ENCODE data around the gene MRPL48.

MRPL48 gene

GRCh38 chr11:73789279-73789670 is 1.6 kb downstream of the MRPL48 start:
- Histone ChIP-seq H3K4me2 (ENCODE audit: low read length, poor library complexity, severe bottlenecking) (no peak overlapping the region), H3K36me3 (ENCODE audit: control insufficient read depth in 1 of 2, insufficient read depth in 2 of 2, low read depth in 1 of 2, low read length in 2 of 2) (no peaks in the 10 kb centered on the region), H3K9ac (ENCODE audit: low read length) (peak overlapping the region; percentile 95), H2BK120ac (ENCODE audit: low read depth, low read length) (no peak overlapping the region), H2BK12ac (ENCODE audit: low read length in 2 of 2) (no peak overlapping the region), H3K9me3 (ENCODE audit: control insufficient read depth, low read length) (no peaks in the 10 kb centered on the region), H3K23ac (ENCODE audit: low read length in 2 of 2) (no peak overlapping the region), H3K4ac (ENCODE audit: low read depth in 1 of 2, low read length in 2 of 2) (no peak overlapping the region), H2BK5ac (ENCODE audit: low read depth, low read length, poor library complexity, severe bottlenecking) (no peak overlapping the region), H3K27me3 (ENCODE audit: control insufficient read depth in 1 of 2, insufficient read depth in 1 of 2, low read length in 2 of 2) (no peaks in the 10 kb centered on the region), H3K27ac (ENCODE audit: low read length, poor library complexity, severe bottlenecking) (no peak overlapping the region), H2AK5ac (ENCODE audit: low read length, severe bottlenecking) (no peak overlapping the region), H3K4me3 (ENCODE audit: insufficient read depth in 1 of 2, low read depth in 1 of 2, low read length in 2 of 2) (no peak overlapping the region), H2BK15ac (ENCODE audit: low read depth, poor library complexity, severe bottlenecking) (no peak overlapping the region), H3K18ac (ENCODE audit: low read depth in 1 of 2, low read length in 2 of 2) (no peak overlapping the region), H2AFZ (ENCODE audit: low read depth, low read length) (no peak overlapping the region), H3K4me1 (ENCODE audit: control insufficient read depth, insufficient read depth, low read depth, low read length) (peaks cover 7% of the 10 kb centered on the region), H4K8ac (ENCODE audit: low read length) (no peak overlapping the region), H3K14ac (ENCODE audit: low read length in 2 of 2) (no peak overlapping the region), H4K91ac (ENCODE audit: low read length) (no peak overlapping the region), H3K79me1 (replicated peaks; ENCODE audit: low read length, poor library complexity, severe bottlenecking) (peaks cover 7% of the 10 kb centered on the region)
- 90% methylated on average over 5 of the region's 5 CpGs for WGBS
- DNase-seq: no peak

- H4K8ac ChIP-seq (ENCODE audit: low read length): no peak overlapping the region
- H3K27ac ChIP-seq (ENCODE audit: low read length, poor library complexity, severe bottlenecking): no peak overlapping the region
- no peak overlapping the region for H2BK120ac ChIP-seq (ENCODE audit: low read depth, low read length)
- no peak overlapping the region for H2BK5ac ChIP-seq (ENCODE audit: low read depth, low read length, poor library complexity, severe bottlenecking)
- no peak overlapping the region for H2AFZ ChIP-seq (ENCODE audit: low read depth, low read length)
- peaks cover 0 to 16% of the 10 kb centered on the region in 2 experiments for H3K36me3 ChIP-seq (ENCODE audit: control insufficient read depth in 1 of 2, insufficient read depth in 2 of 2, low read depth in 1 of 2, low read length in 2 of 2)
- H3K4ac ChIP-seq (ENCODE audit: low read depth in 1 of 2, low read length in 2 of 2): no peak overlapping the region
- H3K27me3 ChIP-seq (ENCODE audit: control insufficient read depth in 1 of 2, insufficient read depth in 1 of 2, low read length in 2 of 2): no peaks in the 10 kb centered on the region
- H4K91ac ChIP-seq (ENCODE audit: low read length): no peak overlapping the region
- H3K4me1 ChIP-seq (ENCODE audit: control insufficient read depth, insufficient read depth, low read depth, low read length): peaks cover 4% of the 10 kb centered on the region
- no peak overlapping the region for H3K23ac ChIP-seq (ENCODE audit: low read length in 2 of 2)
- H3K79me1 ChIP-seq (replicated peaks; ENCODE audit: low read length, poor library complexity, severe bottlenecking): peaks cover 22% of the 10 kb centered on the region
- no peak overlapping the region for H3K9ac ChIP-seq (ENCODE audit: low read length)
- DNase-seq: no peak
- no peak overlapping the region for H2BK12ac ChIP-seq (ENCODE audit: low read length in 2 of 2)
- no peak overlapping the region for H3K18ac ChIP-seq (ENCODE audit: low read depth in 1 of 2, low read length in 2 of 2)
- no peak overlapping the region for H3K4me3 ChIP-seq (ENCODE audit: insufficient read depth in 1 of 2, low read depth in 1 of 2, low read length in 2 of 2)
- H2BK15ac ChIP-seq (ENCODE audit: low read depth, poor library complexity, severe bottlenecking): no peak overlapping the region
- H3K9me3 ChIP-seq (ENCODE audit: control insufficient read depth, low read length): no peaks in the 10 kb centered on the region
- no peak overlapping the region for H3K4me2 ChIP-seq (ENCODE audit: low read length, poor library complexity, severe bottlenecking)
- no peak overlapping the region for H3K14ac ChIP-seq (ENCODE audit: low read length in 2 of 2)
- no peak overlapping the region for H2AK5ac ChIP-seq (ENCODE audit: low read length, severe bottlenecking)
Observed at GRCh38 chr11:73792584-73792983, 4.9 kb downstream of the MRPL48 start.

- no peak overlapping the region for H4K8ac ChIP-seq (ENCODE audit: low read length)
- H2BK5ac ChIP-seq (ENCODE audit: low read depth, low read length, poor library complexity, severe bottlenecking): no peak overlapping the region
- no peaks in the 10 kb centered on the region for H3K4me1 ChIP-seq (ENCODE audit: control insufficient read depth, insufficient read depth, low read depth, low read length)
- no peak overlapping the region for H3K14ac ChIP-seq (ENCODE audit: low read length in 2 of 2)
- H2BK120ac ChIP-seq (ENCODE audit: low read depth, low read length): no peak overlapping the region
- H3K27ac ChIP-seq (ENCODE audit: low read length, poor library complexity, severe bottlenecking): no peak overlapping the region
- no peaks in the 10 kb centered on the region for H3K9me3 ChIP-seq (ENCODE audit: control insufficient read depth, low read length)
- H3K4me2 ChIP-seq (ENCODE audit: low read length, poor library complexity, severe bottlenecking): no peak overlapping the region
- H2AK5ac ChIP-seq (ENCODE audit: low read length, severe bottlenecking): no peak overlapping the region
- H3K4me3 ChIP-seq (ENCODE audit: insufficient read depth in 1 of 2, low read depth in 1 of 2, low read length in 2 of 2): no peak overlapping the region
- H3K4ac ChIP-seq (ENCODE audit: low read depth in 1 of 2, low read length in 2 of 2): no peak overlapping the region
- H3K79me1 ChIP-seq (replicated peaks; ENCODE audit: low read length, poor library complexity, severe bottlenecking): peaks cover 32% of the 10 kb centered on the region
- no peak for DNase-seq
- H3K23ac ChIP-seq (ENCODE audit: low read length in 2 of 2): no peak overlapping the region
- peaks cover 0 to 17% of the 10 kb centered on the region in 2 experiments for H3K36me3 ChIP-seq (ENCODE audit: control insufficient read depth in 1 of 2, insufficient read depth in 2 of 2, low read depth in 1 of 2, low read length in 2 of 2)
- WGBS: 88% methylated on average over 19 of the region's 19 CpGs
- no peak overlapping the region for H2BK15ac ChIP-seq (ENCODE audit: low read depth, poor library complexity, severe bottlenecking)
- no peak overlapping the region for H2AFZ ChIP-seq (ENCODE audit: low read depth, low read length)
- peak overlapping the region; percentile 5 for H4K91ac ChIP-seq (ENCODE audit: low read length)
- no peak overlapping the region for H3K9ac ChIP-seq (ENCODE audit: low read length)
- H3K18ac ChIP-seq (ENCODE audit: low read depth in 1 of 2, low read length in 2 of 2): no peak overlapping the region
- no peaks in the 10 kb centered on the region for H3K27me3 ChIP-seq (ENCODE audit: control insufficient read depth in 1 of 2, insufficient read depth in 1 of 2, low read length in 2 of 2)
- no peak overlapping the region for H2BK12ac ChIP-seq (ENCODE audit: low read length in 2 of 2)
Observed at GRCh38 chr11:73795925-73796632, 8.4 kb downstream of the MRPL48 start.

GRCh38 chr11:73797457-73797856 is 9.8 kb downstream of the MRPL48 start:
- Histone ChIP-seq H2BK12ac (ENCODE audit: low read length in 2 of 2) (no peak overlapping the region), H3K4me1 (ENCODE audit: control insufficient read depth, insufficient read depth, low read depth, low read length) (no peaks in the 10 kb centered on the region), H3K9ac (ENCODE audit: low read length) (no peak overlapping the region), H3K27ac (ENCODE audit: low read length, poor library complexity, severe bottlenecking) (no peak overlapping the region), H3K27me3 (ENCODE audit: control insufficient read depth in 1 of 2, insufficient read depth in 1 of 2, low read length in 2 of 2) (no peaks in the 10 kb centered on the region), H3K36me3 (ENCODE audit: control insufficient read depth in 1 of 2, insufficient read depth in 2 of 2, low read depth in 1 of 2, low read length in 2 of 2) (peaks cover 0 to 17% of the 10 kb centered on the region in 2 experiments), H3K4me3 (ENCODE audit: insufficient read depth in 1 of 2, low read depth in 1 of 2, low read length in 2 of 2) (no peak overlapping the region), H2BK15ac (ENCODE audit: low read depth, poor library complexity, severe bottlenecking) (no peak overlapping the region), H3K23ac (ENCODE audit: low read length in 2 of 2) (no peak overlapping the region), H3K14ac (ENCODE audit: low read length in 2 of 2) (no peak overlapping the region), H2BK5ac (ENCODE audit: low read depth, low read length, poor library complexity, severe bottlenecking) (no peak overlapping the region), H3K4ac (ENCODE audit: low read depth in 1 of 2, low read length in 2 of 2) (no peak overlapping the region), H2AFZ (ENCODE audit: low read depth, low read length) (no peak overlapping the region), H2BK120ac (ENCODE audit: low read depth, low read length) (no peak overlapping the region), H3K9me3 (ENCODE audit: control insufficient read depth, low read length) (no peaks in the 10 kb centered on the region), H4K91ac (ENCODE audit: low read length) (no peak overlapping the region), H3K18ac (ENCODE audit: low read depth in 1 of 2, low read length in 2 of 2) (no peak overlapping the region), H3K4me2 (ENCODE audit: low read length, poor library complexity, severe bottlenecking) (no peak overlapping the region), H4K8ac (ENCODE audit: low read length) (no peak overlapping the region), H2AK5ac (ENCODE audit: low read length, severe bottlenecking) (no peak overlapping the region), H3K79me1 (replicated peaks; ENCODE audit: low read length, poor library complexity, severe bottlenecking) (peaks cover 30% of the 10 kb centered on the region)
- no peak for DNase-seq
- 96% methylated on average over 10 of the region's 10 CpGs for WGBS
